GM12878 (cell line): ENCODE results near the gene TMSB4X. TPM values are rescaled to one million over a fixed set of nuclear protein-coding genes. Genes with fewer than 3 reads are reported as not detected.

Experiments used
- CBX5 ChIP-seq: sonication (generic); IDR thresholded peaks from 2 replicates; pipeline ENCODE4 v1.6.1; 2016; ENCODE audit warnings: low read depth, moderate library complexity, mild to moderate bottlenecking, inconsistent platforms
- GATAD2B ChIP-seq: fragments of 450-650 bp; conservative IDR thresholded peaks from 2 replicates; pipeline ENCODE4 v1.6.1; 2017; ENCODE audit warnings: low read depth, mild to moderate bottlenecking, moderate library complexity
- HDGF ChIP-seq: fragments of 450-650 bp; IDR thresholded peaks from 2 replicates; pipeline ENCODE4 v1.6.1; 2016; ENCODE audit warnings: antibody characterized with exemption
- IKZF1 ChIP-seq: fragments of 450-650 bp; conservative IDR thresholded peaks from 2 replicates; pipeline ENCODE4 v1.6.1; 2017; ENCODE audit warnings: antibody characterized with exemption, mild to moderate bottlenecking
- KLF5 ChIP-seq: fragments of 450-650 bp; IDR thresholded peaks from 2 replicates; pipeline ENCODE4 v1.6.1; 2014; ENCODE audit warnings: mild to moderate bottlenecking; ENCODE audit not compliant: partially characterized antibody
- LARP7 ChIP-seq: fragments of 450-650 bp; IDR thresholded peaks from 2 replicates; pipeline ENCODE4 v1.6.1; 2017; ENCODE audit warnings: mild to moderate bottlenecking
- MTA2 ChIP-seq: fragments of 450-650 bp; IDR thresholded peaks from 2 replicates; pipeline ENCODE4 v1.6.1; 2016; ENCODE audit warnings: low read depth, mild to moderate bottlenecking, moderate library complexity
- NBN ChIP-seq: fragments of 450-650 bp; IDR thresholded peaks from 2 replicates; pipeline ENCODE4 v1.6.1; 2016
- NR2F1 ChIP-seq: fragments of 450-650 bp; conservative IDR thresholded peaks from 2 replicates; pipeline ENCODE4 v1.6.1; 2017; ENCODE audit warnings: mild to moderate bottlenecking
- PAX5 ChIP-seq: IDR thresholded peaks from 2 replicates; pipeline ENCODE4 v1.6.1; 2011; ENCODE audit warnings: low read depth, low read length, borderline replicate concordance
- PML ChIP-seq: IDR thresholded peaks from 2 replicates; pipeline ENCODE4 v1.6.1; 2012; ENCODE audit warnings: low read length, inconsistent platforms
- POLR2A ChIP-seq: IDR thresholded peaks from 2 replicates; pipeline ENCODE4 v1.6.1; 2011; ENCODE audit warnings: low read depth, mild to moderate bottlenecking, low read length
- RAD21 ChIP-seq: IDR thresholded peaks from 2 replicates; pipeline ENCODE4 v1.6.1; 2011; ENCODE audit warnings: mild to moderate bottlenecking, low read depth, low read length, moderate library complexity; ENCODE audit not compliant: insufficient read depth
- RB1 ChIP-seq: fragments of 450-650 bp; formaldehyde crosslinking; IDR thresholded peaks from 2 replicates; pipeline ENCODE4 v1.6.1; 2017; ENCODE audit warnings: mild to moderate bottlenecking, borderline replicate concordance
- RUNX3 ChIP-seq: IDR thresholded peaks from 2 replicates; pipeline ENCODE4 v1.6.1; 2012; ENCODE audit warnings: low read length, inconsistent platforms
- SMAD5 ChIP-seq: IDR thresholded peaks from 2 replicates; pipeline ENCODE4 v1.6.1; 2016; ENCODE audit warnings: antibody characterized with exemption, low read depth
- STAT3 ChIP-seq: IDR thresholded peaks from 2 replicates; pipeline ENCODE4 v1.6.1; 2011; ENCODE audit warnings: low read depth, low read length, improper control_type of control experiment
- polyA plus RNA-seq, 11 experiments: library from polyadenylated mRNA; depleted of rRNA in 4 of 11; unstranded in 6 of 11; stranded (reverse) in 5 of 11; fragments of >200 nt; fragmentation: Nextera tagmentation in 4 of 11; fragmentation: Illumina TruSeq in 1 of 11; extraction: Ambion mirVana in 4 of 11; extraction: Trizol in 1 of 11; gene quantifications; 1 replicate in 1 of 11; 2 replicates in 10 of 11; pipeline versions ENCODE4 v1.2.1 to v1.2.3, GENCODE V29; 2011 to 2016; ENCODE audit warnings: inconsistent platforms in 2 of 11, missing spikeins in 2 of 11, low read depth in 1 of 11
- total RNA-seq, 4 experiments: library from RNA; depleted of rRNA in 3 of 4; stranded (reverse); fragments of >200 nt in 3 of 4; fragmentation: Illumina TruSeq in 1 of 4; extraction: Trizol in 1 of 4; gene quantifications; 2 replicates each; pipeline versions ENCODE4 v1.2.1 to v1.2.3, GENCODE V29; 2013 to 2021
- TF ChIP-seq, protein P1 (sequence below): fragments of 450-650 bp; IDR thresholded peaks from 2 replicates; pipeline ENCODE4 v1.6.1; 2016; ENCODE audit warnings: mild to moderate bottlenecking
- TF ChIP-seq, protein P2 (sequence below): fragments of 450-650 bp; conservative IDR thresholded peaks from 2 replicates; pipeline ENCODE4 v1.6.1; 2017; ENCODE audit warnings: mild to moderate bottlenecking, moderate library complexity
- TF ChIP-seq, protein P3 (sequence below): fragments of 450-650 bp; IDR thresholded peaks from 2 replicates; pipeline ENCODE4 v1.6.1; 2017; ENCODE audit warnings: mild to moderate bottlenecking, moderate library complexity
- TF ChIP-seq, protein P4 (sequence below): IDR thresholded peaks from 2 replicates; pipeline ENCODE4 v1.6.1; 2012; ENCODE audit warnings: low read length, inconsistent platforms
- TF ChIP-seq, protein P5 (sequence below): IDR thresholded peaks from 2 replicates; pipeline ENCODE4 v1.6.1; 2011; ENCODE audit warnings: borderline replicate concordance, low read depth, mild to moderate bottlenecking, moderate library complexity, low read length; ENCODE audit not compliant: insufficient read depth, poor library complexity, severe bottlenecking

The TMSB4X gene
- total and polyA plus RNA-seq, 10 of the 15 experiments (the other 5 are each of a cell fraction or from before 2014, with no cell fraction given), result 13,924 to 37,234 (median 23,705) TPM

DNA sequence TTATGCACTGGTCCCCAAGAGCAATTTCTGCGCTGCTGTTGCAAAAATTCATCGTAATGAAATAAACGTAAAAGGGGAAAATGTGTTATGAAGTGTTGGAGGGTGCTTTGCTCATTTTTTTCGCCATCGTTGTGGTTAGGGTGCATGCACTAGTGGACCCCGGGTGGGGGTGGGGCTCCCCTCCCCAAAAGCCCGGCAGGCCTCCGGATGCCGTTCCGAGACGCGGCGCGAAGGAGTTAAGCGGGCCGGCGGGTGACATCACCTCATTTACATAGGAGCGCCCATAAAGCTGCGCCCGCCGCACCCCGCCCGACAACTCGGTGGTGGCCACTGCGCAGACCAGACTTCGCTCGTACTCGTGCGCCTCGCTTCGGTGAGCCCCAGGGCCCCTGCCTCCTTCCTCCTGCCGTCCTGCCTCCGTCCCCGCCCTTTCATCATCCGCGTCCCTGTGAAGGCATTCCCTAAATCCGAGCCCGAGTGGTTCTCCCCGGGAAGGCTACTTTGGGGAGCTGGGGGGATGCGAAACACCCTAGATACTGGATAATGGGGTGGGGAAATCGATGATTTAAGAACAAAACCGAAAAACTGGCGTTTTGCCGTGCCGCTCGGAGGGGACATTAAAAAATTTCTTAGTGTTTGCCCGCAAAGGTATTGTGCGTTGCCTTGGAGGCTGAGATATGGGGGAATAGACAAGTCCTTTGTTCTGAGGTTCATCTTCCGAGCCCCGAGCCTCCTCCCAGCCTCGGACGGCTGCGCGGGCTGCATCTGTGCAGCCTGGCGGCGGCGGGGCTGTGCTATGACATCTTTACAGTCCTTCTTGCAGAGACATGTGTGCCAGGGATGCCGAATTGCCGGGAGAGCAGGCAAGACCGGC, at the start of gene TMSB4X (continued):
- TF ChIP-seq NBN (peak; percentile 90; the same call in 1 of the 2 replicates), RUNX3 (no peak), KLF5 (no peak), LARP7 (no peak; the same call in 1 of the 2 replicates), SMAD5 (peak; percentile 99), NR2F1 (peak; percentile 61; the same call in 1 of the 2 replicates), IKZF1 (peak; percentile 68; the same call in 1 of the 2 replicates), PML (no peak), POLR2A (peak; percentile 97), MTA2 (no peak), GATAD2B (no peak), RAD21 (no peak), RB1 (0 out of 2 replicates have a peak, but pooled peaks have one; percentile 27), STAT3 (no peak), CBX5 (no peak), HDGF (no peak), PAX5 (peak; percentile 94)
- TF ChIP-seq, protein P1, sequence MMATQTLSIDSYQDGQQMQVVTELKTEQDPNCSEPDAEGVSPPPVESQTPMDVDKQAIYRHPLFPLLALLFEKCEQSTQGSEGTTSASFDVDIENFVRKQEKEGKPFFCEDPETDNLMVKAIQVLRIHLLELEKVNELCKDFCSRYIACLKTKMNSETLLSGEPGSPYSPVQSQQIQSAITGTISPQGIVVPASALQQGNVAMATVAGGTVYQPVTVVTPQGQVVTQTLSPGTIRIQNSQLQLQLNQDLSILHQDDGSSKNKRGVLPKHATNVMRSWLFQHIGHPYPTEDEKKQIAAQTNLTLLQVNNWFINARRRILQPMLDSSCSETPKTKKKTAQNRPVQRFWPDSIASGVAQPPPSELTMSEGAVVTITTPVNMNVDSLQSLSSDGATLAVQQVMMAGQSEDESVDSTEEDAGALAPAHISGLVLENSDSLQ, result no peak
- TF ChIP-seq, protein P2, sequence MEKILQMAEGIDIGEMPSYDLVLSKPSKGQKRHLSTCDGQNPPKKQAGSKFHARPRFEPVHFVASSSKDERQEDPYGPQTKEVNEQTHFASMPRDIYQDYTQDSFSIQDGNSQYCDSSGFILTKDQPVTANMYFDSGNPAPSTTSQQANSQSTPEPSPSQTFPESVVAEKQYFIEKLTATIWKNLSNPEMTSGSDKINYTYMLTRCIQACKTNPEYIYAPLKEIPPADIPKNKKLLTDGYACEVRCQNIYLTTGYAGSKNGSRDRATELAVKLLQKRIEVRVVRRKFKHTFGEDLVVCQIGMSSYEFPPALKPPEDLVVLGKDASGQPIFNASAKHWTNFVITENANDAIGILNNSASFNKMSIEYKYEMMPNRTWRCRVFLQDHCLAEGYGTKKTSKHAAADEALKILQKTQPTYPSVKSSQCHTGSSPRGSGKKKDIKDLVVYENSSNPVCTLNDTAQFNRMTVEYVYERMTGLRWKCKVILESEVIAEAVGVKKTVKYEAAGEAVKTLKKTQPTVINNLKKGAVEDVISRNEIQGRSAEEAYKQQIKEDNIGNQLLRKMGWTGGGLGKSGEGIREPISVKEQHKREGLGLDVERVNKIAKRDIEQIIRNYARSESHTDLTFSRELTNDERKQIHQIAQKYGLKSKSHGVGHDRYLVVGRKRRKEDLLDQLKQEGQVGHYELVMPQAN, result no peak
- TF ChIP-seq, protein P3, sequence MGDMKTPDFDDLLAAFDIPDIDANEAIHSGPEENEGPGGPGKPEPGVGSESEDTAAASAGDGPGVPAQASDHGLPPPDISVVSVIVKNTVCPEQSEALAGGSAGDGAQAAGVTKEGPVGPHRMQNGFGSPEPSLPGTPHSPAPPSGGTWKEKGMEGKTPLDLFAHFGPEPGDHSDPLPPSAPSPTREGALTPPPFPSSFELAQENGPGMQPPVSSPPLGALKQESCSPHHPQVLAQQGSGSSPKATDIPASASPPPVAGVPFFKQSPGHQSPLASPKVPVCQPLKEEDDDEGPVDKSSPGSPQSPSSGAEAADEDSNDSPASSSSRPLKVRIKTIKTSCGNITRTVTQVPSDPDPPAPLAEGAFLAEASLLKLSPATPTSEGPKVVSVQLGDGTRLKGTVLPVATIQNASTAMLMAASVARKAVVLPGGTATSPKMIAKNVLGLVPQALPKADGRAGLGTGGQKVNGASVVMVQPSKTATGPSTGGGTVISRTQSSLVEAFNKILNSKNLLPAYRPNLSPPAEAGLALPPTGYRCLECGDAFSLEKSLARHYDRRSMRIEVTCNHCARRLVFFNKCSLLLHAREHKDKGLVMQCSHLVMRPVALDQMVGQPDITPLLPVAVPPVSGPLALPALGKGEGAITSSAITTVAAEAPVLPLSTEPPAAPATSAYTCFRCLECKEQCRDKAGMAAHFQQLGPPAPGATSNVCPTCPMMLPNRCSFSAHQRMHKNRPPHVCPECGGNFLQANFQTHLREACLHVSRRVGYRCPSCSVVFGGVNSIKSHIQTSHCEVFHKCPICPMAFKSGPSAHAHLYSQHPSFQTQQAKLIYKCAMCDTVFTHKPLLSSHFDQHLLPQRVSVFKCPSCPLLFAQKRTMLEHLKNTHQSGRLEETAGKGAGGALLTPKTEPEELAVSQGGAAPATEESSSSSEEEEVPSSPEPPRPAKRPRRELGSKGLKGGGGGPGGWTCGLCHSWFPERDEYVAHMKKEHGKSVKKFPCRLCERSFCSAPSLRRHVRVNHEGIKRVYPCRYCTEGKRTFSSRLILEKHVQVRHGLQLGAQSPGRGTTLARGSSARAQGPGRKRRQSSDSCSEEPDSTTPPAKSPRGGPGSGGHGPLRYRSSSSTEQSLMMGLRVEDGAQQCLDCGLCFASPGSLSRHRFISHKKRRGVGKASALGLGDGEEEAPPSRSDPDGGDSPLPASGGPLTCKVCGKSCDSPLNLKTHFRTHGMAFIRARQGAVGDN, result peak; percentile 98
- TF ChIP-seq, protein P4, sequence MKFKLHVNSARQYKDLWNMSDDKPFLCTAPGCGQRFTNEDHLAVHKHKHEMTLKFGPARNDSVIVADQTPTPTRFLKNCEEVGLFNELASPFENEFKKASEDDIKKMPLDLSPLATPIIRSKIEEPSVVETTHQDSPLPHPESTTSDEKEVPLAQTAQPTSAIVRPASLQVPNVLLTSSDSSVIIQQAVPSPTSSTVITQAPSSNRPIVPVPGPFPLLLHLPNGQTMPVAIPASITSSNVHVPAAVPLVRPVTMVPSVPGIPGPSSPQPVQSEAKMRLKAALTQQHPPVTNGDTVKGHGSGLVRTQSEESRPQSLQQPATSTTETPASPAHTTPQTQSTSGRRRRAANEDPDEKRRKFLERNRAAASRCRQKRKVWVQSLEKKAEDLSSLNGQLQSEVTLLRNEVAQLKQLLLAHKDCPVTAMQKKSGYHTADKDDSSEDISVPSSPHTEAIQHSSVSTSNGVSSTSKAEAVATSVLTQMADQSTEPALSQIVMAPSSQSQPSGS, result no peak
- TF ChIP-seq, protein P5, sequence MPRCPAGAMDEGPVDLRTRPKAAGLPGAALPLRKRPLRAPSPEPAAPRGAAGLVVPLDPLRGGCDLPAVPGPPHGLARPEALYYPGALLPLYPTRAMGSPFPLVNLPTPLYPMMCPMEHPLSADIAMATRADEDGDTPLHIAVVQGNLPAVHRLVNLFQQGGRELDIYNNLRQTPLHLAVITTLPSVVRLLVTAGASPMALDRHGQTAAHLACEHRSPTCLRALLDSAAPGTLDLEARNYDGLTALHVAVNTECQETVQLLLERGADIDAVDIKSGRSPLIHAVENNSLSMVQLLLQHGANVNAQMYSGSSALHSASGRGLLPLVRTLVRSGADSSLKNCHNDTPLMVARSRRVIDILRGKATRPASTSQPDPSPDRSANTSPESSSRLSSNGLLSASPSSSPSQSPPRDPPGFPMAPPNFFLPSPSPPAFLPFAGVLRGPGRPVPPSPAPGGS, result peak; percentile 48
